ENCODE results near the gene AGA.

The AGA gene

GRCh38 chr4:177444911-177445736, 2.9 kb upstream of the AGA start:
- DNase-seq, result no peak

GRCh38 chr4:177441061-177441802, 1.0 kb downstream of the AGA start:
- peak; percentile 68 for DNase-seq

- no peak for DNase-seq
Observed at GRCh38 chr4:177436456-177436855, 5.8 kb downstream of the AGA start.

- no peak for DNase-seq
Observed at GRCh38 chr4:177434667-177435066, 7.6 kb downstream of the AGA start.

- peak; percentile 79 for DNase-seq
Observed at GRCh38 chr4:177427192-177427591, 15.0 kb downstream of the AGA start.

GRCh38 chr4:177419434-177419833, 22.8 kb downstream of the AGA start:
- peak; percentile 5 for DNase-seq

- DNase-seq, result no peak
Observed at GRCh38 chr4:177413656-177414055, 28.6 kb downstream of the AGA start.

- DNase-seq, result no peak
Observed at GRCh38 chr4:177413076-177413475, 29.2 kb downstream of the AGA start.

- no peak for DNase-seq
Observed at GRCh38 chr4:177411996-177412395, 30.2 kb downstream of the AGA start.

GRCh38 chr4:177410566-177410965, 31.7 kb downstream of the AGA start:
- DNase-seq, result no peak

- DNase-seq, result no peak
Observed at GRCh38 chr4:177408023-177408422, 34.2 kb downstream of the AGA start.

GRCh38 chr4:177405508-177405907, 36.7 kb downstream of the AGA start:
- peak; percentile 24 for DNase-seq

GRCh38 chr4:177404986-177405385, 37.3 kb downstream of the AGA start:
- DNase-seq, result no peak

GRCh38 chr4:177404342-177404741, 37.9 kb downstream of the AGA start:
- DNase-seq, result no peak

- no peak for DNase-seq
Observed at GRCh38 chr4:177403746-177404145, 38.5 kb downstream of the AGA start.

- no peak for DNase-seq
Observed at GRCh38 chr4:177401658-177402273, 40.5 kb downstream of the AGA start.

- DNase-seq, result no peak
Observed at GRCh38 chr4:177400030-177400429, 42.2 kb downstream of the AGA start.

- no peak for DNase-seq
Observed at GRCh38 chr4:177396352-177396751, 45.9 kb downstream of the AGA start.

GRCh38 chr4:177393236-177393635, 49.0 kb downstream of the AGA start:
- DNase-seq, result no peak

- no peak for DNase-seq
Observed at GRCh38 chr4:177391953-177392352, 50.3 kb downstream of the AGA start.

GRCh38 chr4:177391287-177391686, 51.0 kb downstream of the AGA start:
- peak; percentile 7 for DNase-seq

GRCh38 chr4:177386278-177386815, 55.9 kb downstream of the AGA start:
- no peak for DNase-seq

- peak; percentile 18 for DNase-seq
Observed at GRCh38 chr4:177385576-177386277, 56.5 kb downstream of the AGA start.

Measured in fibroblast of skin of right biceps (primary cell).